Loucy (cell line): ENCODE measurements around the gene CHRD.

Source experiments
- H2AFZ ChIP-seq: fragments of 200-600 bp; sonication (generic); 2 replicates; pipeline ENCODE4 v1.6.0; 2016; ENCODE audit warnings: antibody characterized with exemption, mild to moderate bottlenecking, low read length, moderate library complexity
- H3F3A ChIP-seq: fragments of 200-600 bp; 2 replicates; pipeline ENCODE4 v1.6.0; 2016; ENCODE audit warnings: antibody characterized with exemption, low read depth, mild to moderate bottlenecking
- H3K27me3 ChIP-seq: fragments of 200-600 bp; sonication (generic); 2 replicates; pipeline ENCODE4 v1.6.1; 2014; ENCODE audit warnings: low read length, mild to moderate bottlenecking; ENCODE audit not compliant: insufficient read depth, poor library complexity, severe bottlenecking
- H3K36me3 ChIP-seq: fragments of 200-600 bp; sonication (generic); 2 replicates; pipeline ENCODE4 v1.6.1; 2016; ENCODE audit warnings: low read length; ENCODE audit not compliant: insufficient read depth
- H3K4me1 ChIP-seq: fragments of 200-600 bp; sonication (generic); 2 replicates; pipeline ENCODE4 v1.5.1; 2014; ENCODE audit warnings: low read length, mild to moderate bottlenecking; ENCODE audit not compliant: insufficient read depth, poor library complexity, severe bottlenecking
- H3K4me2 ChIP-seq: fragments of 200-600 bp; sonication (generic); 2 replicates; pipeline ENCODE4 v1.6.0; 2014; ENCODE audit warnings: antibody characterized with exemption, low read length, low read depth, mild to moderate bottlenecking; ENCODE audit not compliant: poor library complexity, severe bottlenecking
- H3K4me3 ChIP-seq: fragments of 200-600 bp; sonication (generic); 2 replicates; pipeline ENCODE4 v1.5.1; 2014; ENCODE audit warnings: low read length, mild to moderate bottlenecking, mixed read lengths; ENCODE audit not compliant: poor library complexity, severe bottlenecking
- H3K79me2 ChIP-seq: fragments of 200-600 bp; sonication (generic); 2 replicates; pipeline ENCODE4 v1.6.1; 2014; ENCODE audit warnings: low read length; ENCODE audit not compliant: insufficient read depth
- H3K9ac ChIP-seq: fragments of 200-600 bp; sonication (generic); 2 replicates; pipeline ENCODE4 v1.6.0; 2014; ENCODE audit warnings: mild to moderate bottlenecking, low read depth, low read length, moderate library complexity; ENCODE audit not compliant: poor library complexity, severe bottlenecking
- H3K9me2 ChIP-seq: fragments of 200-600 bp; sonication (generic); replicated peaks from 2 replicates; pipeline ENCODE4 v1.6.1; 2016; ENCODE audit warnings: low read depth, low read length, mixed read lengths
- H3K9me3 ChIP-seq: fragments of 200-600 bp; sonication (generic); 2 replicates; pipeline ENCODE4 v1.6.1; 2014; ENCODE audit warnings: mild to moderate bottlenecking, antibody characterized with exemption, low read length, low read depth; ENCODE audit not compliant: insufficient read depth
- H4K20me1 ChIP-seq: fragments of 200-600 bp; sonication (generic); 2 replicates; pipeline ENCODE4 v1.6.0; 2014; ENCODE audit warnings: antibody characterized with exemption, low read length, mild to moderate bottlenecking; ENCODE audit not compliant: insufficient read depth, poor library complexity, severe bottlenecking
- EZH2phosphoT487 ChIP-seq: fragments of 200-600 bp; IDR thresholded peaks from 2 replicates; pipeline ENCODE4 v1.6.1; 2018; ENCODE audit warnings: antibody characterized with exemption, mild to moderate bottlenecking, moderate library complexity, borderline replicate concordance
- TF ChIP-seq, protein P1 (sequence below): fragments of 200-600 bp; sonication (generic); conservative IDR thresholded peaks from 2 replicates; pipeline ENCODE4 v1.5.1; 2014; ENCODE audit warnings: mild to moderate bottlenecking, antibody characterized with exemption, low read length

Gene CHRD

GRCh38 chr3:184389935-184390528, 10.2 kb downstream of the CHRD start:
- H3K9ac ChIP-seq, result no peak overlapping the region
- H3K36me3 ChIP-seq, result no peaks in the 10 kb centered on the region
- H4K20me1 ChIP-seq, result no peaks in the 10 kb centered on the region
- 0 out of 2 replicates have a peak overlapping the region, but pooled peaks have one; percentile 60 for H2AFZ ChIP-seq
- TF ChIP-seq, protein P1, sequence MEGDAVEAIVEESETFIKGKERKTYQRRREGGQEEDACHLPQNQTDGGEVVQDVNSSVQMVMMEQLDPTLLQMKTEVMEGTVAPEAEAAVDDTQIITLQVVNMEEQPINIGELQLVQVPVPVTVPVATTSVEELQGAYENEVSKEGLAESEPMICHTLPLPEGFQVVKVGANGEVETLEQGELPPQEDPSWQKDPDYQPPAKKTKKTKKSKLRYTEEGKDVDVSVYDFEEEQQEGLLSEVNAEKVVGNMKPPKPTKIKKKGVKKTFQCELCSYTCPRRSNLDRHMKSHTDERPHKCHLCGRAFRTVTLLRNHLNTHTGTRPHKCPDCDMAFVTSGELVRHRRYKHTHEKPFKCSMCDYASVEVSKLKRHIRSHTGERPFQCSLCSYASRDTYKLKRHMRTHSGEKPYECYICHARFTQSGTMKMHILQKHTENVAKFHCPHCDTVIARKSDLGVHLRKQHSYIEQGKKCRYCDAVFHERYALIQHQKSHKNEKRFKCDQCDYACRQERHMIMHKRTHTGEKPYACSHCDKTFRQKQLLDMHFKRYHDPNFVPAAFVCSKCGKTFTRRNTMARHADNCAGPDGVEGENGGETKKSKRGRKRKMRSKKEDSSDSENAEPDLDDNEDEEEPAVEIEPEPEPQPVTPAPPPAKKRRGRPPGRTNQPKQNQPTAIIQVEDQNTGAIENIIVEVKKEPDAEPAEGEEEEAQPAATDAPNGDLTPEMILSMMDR, result no peak
- TF ChIP-seq EZH2phosphoT487, result no peak
- no peaks in the 10 kb centered on the region for H3K9me2 ChIP-seq
- H3K27me3 ChIP-seq, result no peaks in the 10 kb centered on the region
- H3K4me2 ChIP-seq, result no peak overlapping the region
- H3K4me3 ChIP-seq, result no peak overlapping the region
- H3K4me1 ChIP-seq, result no peaks in the 10 kb centered on the region
- no peaks in the 10 kb centered on the region for H3F3A ChIP-seq
- H3K79me2 ChIP-seq, result no peaks in the 10 kb centered on the region
- no peaks in the 10 kb centered on the region for H3K9me3 ChIP-seq

- Histone ChIP-seq H3K79me2 (no peaks in the 10 kb centered on the region), H3K9me2 (no peaks in the 10 kb centered on the region), H3F3A (no peaks in the 10 kb centered on the region), H4K20me1 (no peaks in the 10 kb centered on the region), H3K4me3 (no peak overlapping the region), H3K4me1 (no peaks in the 10 kb centered on the region), H3K9ac (no peak overlapping the region), H3K27me3 (no peaks in the 10 kb centered on the region), H3K4me2 (no peak overlapping the region), H3K36me3 (no peaks in the 10 kb centered on the region), H2AFZ (no peak overlapping the region), H3K9me3 (no peaks in the 10 kb centered on the region)
- TF ChIP-seq, protein P1, result no peak
- TF ChIP-seq EZH2phosphoT487, result no peak
These were observed 11.4 kb downstream of the CHRD start for GRCh38 chr3:184391266-184391665.

- Histone ChIP-seq H3K4me3 (no peak overlapping the region), H3K9ac (no peak overlapping the region), H3K9me2 (no peaks in the 10 kb centered on the region), H3F3A (no peaks in the 10 kb centered on the region), H3K27me3 (no peaks in the 10 kb centered on the region), H2AFZ (no peak overlapping the region), H4K20me1 (no peaks in the 10 kb centered on the region), H3K36me3 (no peaks in the 10 kb centered on the region), H3K4me2 (no peak overlapping the region), H3K9me3 (no peaks in the 10 kb centered on the region), H3K4me1 (no peaks in the 10 kb centered on the region), H3K79me2 (no peaks in the 10 kb centered on the region)
- TF ChIP-seq, protein P1, result no peak
- no peak for TF ChIP-seq EZH2phosphoT487
These were observed 15.4 kb downstream of the CHRD start for GRCh38 chr3:184395320-184395660.
